Keratinocyte (primary cell): Measurements from ENCODE around the gene LIN7A.

Source experiments
- EZH2 ChIP-seq: IDR thresholded peaks from one replicate; pipeline ENCODE4 v1.6.1; 2012; ENCODE audit warnings: inconsistent platforms, mild to moderate bottlenecking, low read length, moderate library complexity
- TF ChIP-seq, protein P1 (sequence below), 3 experiments: IDR thresholded peaks in 1 of 3; conservative IDR thresholded peaks in 1 of 3; optimal IDR thresholded peaks in 1 of 3; 2 replicates in 2 of 3; 3 replicates in 1 of 3; pipeline versions ENCODE3 to v1.5.1; 2011; ENCODE audit warnings: low read length in 3 of 3, mild to moderate bottlenecking in 3 of 3, moderate library complexity in 2 of 3, control low read depth in 1 of 3, inconsistent platforms in 1 of 3; ENCODE audit not compliant: insufficient read depth in 2 of 3; ENCODE audit errors: extremely low read depth in 1 of 3

DNA sequence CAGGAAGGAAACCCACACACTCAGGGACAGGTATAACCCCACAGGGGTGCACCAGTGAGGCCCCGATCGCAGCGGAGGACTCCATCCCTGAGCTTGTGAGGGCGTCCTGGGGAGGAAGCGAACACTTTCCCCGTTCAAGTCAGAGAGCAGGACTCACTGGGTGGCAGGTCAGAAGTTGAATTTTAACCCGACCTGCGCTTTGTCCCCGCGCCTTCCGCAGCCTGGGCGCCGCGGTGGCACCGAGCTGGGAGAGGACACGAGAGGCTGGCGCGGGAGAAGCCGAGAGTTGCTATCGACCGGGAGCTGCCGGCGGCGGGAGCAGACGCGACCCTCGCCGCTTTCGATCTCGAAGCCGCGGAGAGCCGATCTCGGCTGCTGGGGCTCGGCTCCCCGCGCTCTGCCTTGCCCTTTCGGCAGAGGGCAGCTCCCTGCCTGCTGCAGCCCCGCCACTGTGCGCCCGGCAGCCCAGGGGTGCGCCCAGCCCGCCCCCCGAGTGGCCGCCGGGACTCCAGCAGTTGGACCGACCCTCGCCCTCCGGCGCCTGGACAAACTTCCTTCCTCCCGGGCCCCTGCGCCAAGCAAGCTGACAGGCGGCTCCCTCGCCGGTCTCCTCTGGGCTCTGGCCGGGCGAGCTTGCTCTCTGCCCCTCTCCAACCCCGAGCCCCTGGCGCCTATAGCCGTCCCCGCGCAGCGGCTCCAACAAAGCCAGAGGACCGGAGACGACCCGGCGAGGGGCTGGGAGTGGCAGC lies 918 bp downstream of the LIN7A start:
- TF ChIP-seq, protein P1, sequence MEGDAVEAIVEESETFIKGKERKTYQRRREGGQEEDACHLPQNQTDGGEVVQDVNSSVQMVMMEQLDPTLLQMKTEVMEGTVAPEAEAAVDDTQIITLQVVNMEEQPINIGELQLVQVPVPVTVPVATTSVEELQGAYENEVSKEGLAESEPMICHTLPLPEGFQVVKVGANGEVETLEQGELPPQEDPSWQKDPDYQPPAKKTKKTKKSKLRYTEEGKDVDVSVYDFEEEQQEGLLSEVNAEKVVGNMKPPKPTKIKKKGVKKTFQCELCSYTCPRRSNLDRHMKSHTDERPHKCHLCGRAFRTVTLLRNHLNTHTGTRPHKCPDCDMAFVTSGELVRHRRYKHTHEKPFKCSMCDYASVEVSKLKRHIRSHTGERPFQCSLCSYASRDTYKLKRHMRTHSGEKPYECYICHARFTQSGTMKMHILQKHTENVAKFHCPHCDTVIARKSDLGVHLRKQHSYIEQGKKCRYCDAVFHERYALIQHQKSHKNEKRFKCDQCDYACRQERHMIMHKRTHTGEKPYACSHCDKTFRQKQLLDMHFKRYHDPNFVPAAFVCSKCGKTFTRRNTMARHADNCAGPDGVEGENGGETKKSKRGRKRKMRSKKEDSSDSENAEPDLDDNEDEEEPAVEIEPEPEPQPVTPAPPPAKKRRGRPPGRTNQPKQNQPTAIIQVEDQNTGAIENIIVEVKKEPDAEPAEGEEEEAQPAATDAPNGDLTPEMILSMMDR (optimal IDR thresholded peaks at IDR 0.05 in 1 of 3, IDR thresholded peaks at IDR 0.05 in 1 of 3, conservative IDR thresholded peaks at IDR 0.05 in 1 of 3; ENCODE audit: extremely low read depth in 1 of 3, insufficient read depth in 2 of 3, low read length in 3 of 3): no peak
- TF ChIP-seq EZH2: peak; percentile 83
